Prostate gland (tissue), 2 donors: ENCODE data around the gene PCDHA2.

Source experiments
- POLR2A ChIP-seq: fragments of 450-650 bp; IDR thresholded peaks from one replicate; pipeline ENCODE4 v1.6.1; 2016; ENCODE audit warnings: antibody characterized with exemption, mild to moderate bottlenecking
- TF ChIP-seq, protein P1 (sequence below), 4 experiments: fragments of 200-600 bp in 2 of 4; fragments of 450-650 bp in 2 of 4; sonication (generic) in 2 of 4; IDR thresholded peaks; 1 replicate in 3 of 4; 2 replicates in 1 of 4; pipeline ENCODE4 v1.5.1; 2016 to 2019; ENCODE audit warnings: antibody characterized with exemption in 4 of 4, mild to moderate bottlenecking in 2 of 4, moderate library complexity in 2 of 4

DNA sequence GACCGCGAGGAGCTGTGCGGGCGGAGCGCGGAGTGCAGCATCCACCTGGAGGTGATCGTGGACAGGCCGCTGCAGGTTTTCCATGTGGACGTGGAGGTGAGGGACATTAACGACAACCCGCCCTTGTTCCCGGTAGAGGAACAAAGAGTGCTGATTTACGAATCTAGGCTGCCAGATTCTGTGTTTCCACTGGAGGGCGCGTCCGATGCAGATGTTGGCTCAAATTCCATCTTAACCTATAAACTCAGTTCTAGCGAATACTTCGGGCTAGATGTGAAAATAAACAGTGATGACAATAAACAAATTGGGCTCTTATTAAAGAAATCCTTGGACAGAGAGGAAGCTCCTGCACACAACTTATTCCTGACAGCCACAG is 33.7 kb downstream of the PCDHA2 start:
- TF ChIP-seq, protein P1, sequence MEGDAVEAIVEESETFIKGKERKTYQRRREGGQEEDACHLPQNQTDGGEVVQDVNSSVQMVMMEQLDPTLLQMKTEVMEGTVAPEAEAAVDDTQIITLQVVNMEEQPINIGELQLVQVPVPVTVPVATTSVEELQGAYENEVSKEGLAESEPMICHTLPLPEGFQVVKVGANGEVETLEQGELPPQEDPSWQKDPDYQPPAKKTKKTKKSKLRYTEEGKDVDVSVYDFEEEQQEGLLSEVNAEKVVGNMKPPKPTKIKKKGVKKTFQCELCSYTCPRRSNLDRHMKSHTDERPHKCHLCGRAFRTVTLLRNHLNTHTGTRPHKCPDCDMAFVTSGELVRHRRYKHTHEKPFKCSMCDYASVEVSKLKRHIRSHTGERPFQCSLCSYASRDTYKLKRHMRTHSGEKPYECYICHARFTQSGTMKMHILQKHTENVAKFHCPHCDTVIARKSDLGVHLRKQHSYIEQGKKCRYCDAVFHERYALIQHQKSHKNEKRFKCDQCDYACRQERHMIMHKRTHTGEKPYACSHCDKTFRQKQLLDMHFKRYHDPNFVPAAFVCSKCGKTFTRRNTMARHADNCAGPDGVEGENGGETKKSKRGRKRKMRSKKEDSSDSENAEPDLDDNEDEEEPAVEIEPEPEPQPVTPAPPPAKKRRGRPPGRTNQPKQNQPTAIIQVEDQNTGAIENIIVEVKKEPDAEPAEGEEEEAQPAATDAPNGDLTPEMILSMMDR (IDR thresholded peaks at IDR 0.05): no peak
- TF ChIP-seq POLR2A: no peak
